ENCODE results near the gene SYNDIG1L. TPM values are rescaled to one million over a fixed set of nuclear protein-coding genes. Genes with fewer than 3 reads are reported as not detected.

The SYNDIG1L gene
- total RNA-seq, 3 donors from 2014 or later (not counting 1 experiment from before 2014, with no cell fraction given): 0.30 TPM; not detected in 2

DNA sequence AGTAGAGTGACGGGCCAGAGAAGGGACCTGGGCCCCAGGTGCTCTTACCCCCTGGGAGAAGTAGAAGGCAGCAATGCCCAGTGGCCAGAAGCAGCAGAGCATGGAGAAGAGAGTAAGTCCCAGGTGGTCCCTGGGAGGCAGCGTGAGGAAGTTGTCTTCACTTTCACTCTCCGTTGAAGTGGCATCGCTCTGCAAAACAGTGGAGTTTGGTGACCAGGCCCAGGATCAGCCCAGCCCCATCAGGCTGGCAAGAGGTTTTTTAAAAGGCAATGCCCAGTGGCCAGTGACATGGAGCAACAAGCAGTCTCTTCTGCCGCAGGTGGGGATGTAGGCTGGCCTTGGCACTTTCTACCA, 18.2 kb downstream of the SYNDIG1L start:
- Histone ChIP-seq H3K9me3 (ENCODE audit: control insufficient read depth, insufficient read depth, low read length) (no peaks in the 10 kb centered on the region), H3K4me3 (ENCODE audit: low read length) (no peak overlapping the region), H3K36me3 (ENCODE audit: control insufficient read depth, insufficient read depth, low read length) (no peaks in the 10 kb centered on the region), H3K27ac (ENCODE audit: low read length) (no peak overlapping the region), H3K27me3 (ENCODE audit: control insufficient read depth, insufficient read depth, low read length) (no peaks in the 10 kb centered on the region), H3K4me1 (ENCODE audit: control insufficient read depth, insufficient read depth, low read length) (peaks cover 7% of the 10 kb centered on the region)
- DNase-seq (no peak), ATAC-seq (no peak)
- no peak overlapping the region for H3K4me3 Mint-ChIP-seq
- H3K9me3 Mint-ChIP-seq: no peaks in the 10 kb centered on the region
- 82% methylated on average over 5 of the region's 5 CpGs for WGBS (ENCODE audit: insufficient coverage)
- intact Hi-C loops (cut with micrococcal nuclease): no loop called here
- TF ChIP-seq, protein P1, sequence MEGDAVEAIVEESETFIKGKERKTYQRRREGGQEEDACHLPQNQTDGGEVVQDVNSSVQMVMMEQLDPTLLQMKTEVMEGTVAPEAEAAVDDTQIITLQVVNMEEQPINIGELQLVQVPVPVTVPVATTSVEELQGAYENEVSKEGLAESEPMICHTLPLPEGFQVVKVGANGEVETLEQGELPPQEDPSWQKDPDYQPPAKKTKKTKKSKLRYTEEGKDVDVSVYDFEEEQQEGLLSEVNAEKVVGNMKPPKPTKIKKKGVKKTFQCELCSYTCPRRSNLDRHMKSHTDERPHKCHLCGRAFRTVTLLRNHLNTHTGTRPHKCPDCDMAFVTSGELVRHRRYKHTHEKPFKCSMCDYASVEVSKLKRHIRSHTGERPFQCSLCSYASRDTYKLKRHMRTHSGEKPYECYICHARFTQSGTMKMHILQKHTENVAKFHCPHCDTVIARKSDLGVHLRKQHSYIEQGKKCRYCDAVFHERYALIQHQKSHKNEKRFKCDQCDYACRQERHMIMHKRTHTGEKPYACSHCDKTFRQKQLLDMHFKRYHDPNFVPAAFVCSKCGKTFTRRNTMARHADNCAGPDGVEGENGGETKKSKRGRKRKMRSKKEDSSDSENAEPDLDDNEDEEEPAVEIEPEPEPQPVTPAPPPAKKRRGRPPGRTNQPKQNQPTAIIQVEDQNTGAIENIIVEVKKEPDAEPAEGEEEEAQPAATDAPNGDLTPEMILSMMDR (IDR thresholded peaks at IDR 0.05): no peak
- H3K27me3 Mint-ChIP-seq (ENCODE audit: low read depth in 2 of 2): peaks cover 6 to 8% of the 10 kb centered on the region in 2 donors
- no peak overlapping the region for H3K27ac Mint-ChIP-seq
- H3K4me1 Mint-ChIP-seq: peaks cover 0 to 2% of the 10 kb centered on the region in 2 donors
- H3K36me3 Mint-ChIP-seq: no peaks in the 10 kb centered on the region

DNA sequence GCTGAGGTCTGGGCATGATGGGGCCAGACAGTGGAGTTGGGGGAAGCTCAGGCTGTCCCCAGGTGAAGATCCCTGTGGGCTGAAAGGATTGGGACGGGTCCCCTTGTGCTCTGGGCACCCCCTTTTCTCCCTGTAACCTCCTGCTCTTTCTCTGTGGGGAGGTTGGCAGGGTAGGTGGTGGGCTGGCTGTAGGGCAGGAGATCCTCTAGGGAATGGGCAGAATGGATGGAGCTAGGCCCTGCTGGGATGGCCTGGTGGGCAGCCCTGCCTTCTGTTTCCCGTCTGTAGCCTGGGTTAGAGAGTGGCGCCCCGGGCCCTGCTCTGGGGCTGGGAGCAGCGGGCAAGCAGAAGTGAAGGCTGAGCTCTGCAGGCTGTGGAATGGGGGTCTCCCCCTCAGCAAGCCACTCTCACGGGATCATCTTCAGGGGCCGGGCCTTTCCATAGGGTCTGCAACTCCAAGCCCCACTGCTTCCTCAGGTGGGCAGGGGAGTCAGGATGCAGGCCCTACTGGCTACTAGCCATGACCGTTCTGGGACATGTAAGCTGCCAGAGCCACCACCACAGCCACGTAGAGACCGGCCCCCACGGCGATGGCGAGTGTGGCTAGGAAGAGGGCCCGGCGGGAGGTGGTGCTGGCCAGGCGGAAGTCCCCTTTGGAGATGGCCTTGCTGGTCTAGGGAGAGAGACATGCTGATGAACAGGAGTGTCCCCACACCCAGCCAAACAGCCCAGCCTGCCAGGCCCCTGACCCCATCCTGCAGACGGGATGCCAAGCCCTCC, 18.8 kb downstream of the SYNDIG1L start:
- DNase-seq (no peak), ATAC-seq (no peak)
- Histone ChIP-seq H3K36me3 (ENCODE audit: control insufficient read depth, insufficient read depth, low read length) (no peaks in the 10 kb centered on the region), H3K4me1 (ENCODE audit: control insufficient read depth, insufficient read depth, low read length) (peaks cover 13% of the 10 kb centered on the region), H3K27ac (ENCODE audit: low read length) (no peak overlapping the region), H3K9me3 (ENCODE audit: control insufficient read depth, insufficient read depth, low read length) (no peaks in the 10 kb centered on the region), H3K4me3 (ENCODE audit: low read length) (no peak overlapping the region), H3K27me3 (ENCODE audit: control insufficient read depth, insufficient read depth, low read length) (no peaks in the 10 kb centered on the region)
- no peaks in the 10 kb centered on the region for H3K36me3 Mint-ChIP-seq
- TF ChIP-seq, protein P1 (IDR thresholded peaks at IDR 0.05): no peak
- peaks cover 6 to 8% of the 10 kb centered on the region in 2 donors for H3K27me3 Mint-ChIP-seq (ENCODE audit: low read depth in 2 of 2)
- no peaks in the 10 kb centered on the region for H3K9me3 Mint-ChIP-seq
- H3K4me3 Mint-ChIP-seq: no peak overlapping the region
- WGBS (ENCODE audit: insufficient coverage): 92% methylated on average over 17 of the region's 17 CpGs
- intact Hi-C loops (cut with micrococcal nuclease): no loop called here
- no peak overlapping the region for H3K27ac Mint-ChIP-seq
- peaks cover 0 to 8% of the 10 kb centered on the region in 2 donors for H3K4me1 Mint-ChIP-seq

DNA sequence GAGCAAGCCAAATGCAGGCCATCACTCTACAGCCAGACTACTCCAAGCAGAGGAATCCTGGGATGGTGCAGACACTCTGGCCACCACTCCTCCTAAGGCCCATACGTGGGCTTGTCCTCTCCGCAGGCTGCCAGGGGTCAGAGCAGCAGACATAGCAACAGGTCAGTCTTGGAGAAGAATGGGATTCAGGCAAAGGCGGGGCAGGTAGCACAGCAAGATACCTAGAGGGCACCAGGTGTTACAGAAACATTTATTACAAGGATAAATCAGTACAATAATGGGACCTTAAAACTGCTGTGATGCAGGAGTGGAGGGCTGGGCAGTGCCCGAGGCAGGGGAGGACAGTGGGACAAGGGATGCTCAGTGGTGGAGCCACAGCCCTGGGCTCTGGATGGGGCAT, 20.3 kb downstream of the SYNDIG1L start:
- WGBS (ENCODE audit: insufficient coverage): 93% methylated on average over 4 of the region's 4 CpGs
- Mint-ChIP-seq H3K27me3 (ENCODE audit: low read depth in 2 of 2) (no peaks in the 10 kb centered on the region), H3K4me3 (no peak overlapping the region), H3K9me3 (no peaks in the 10 kb centered on the region), H3K4me1 (peaks cover 12 to 24% of the 10 kb centered on the region in 2 donors), H3K36me3 (no peaks in the 10 kb centered on the region), H3K27ac (no peak overlapping the region)
- TF ChIP-seq, protein P1 (IDR thresholded peaks at IDR 0.05): no peak
- Histone ChIP-seq H3K9me3 (ENCODE audit: control insufficient read depth, insufficient read depth, low read length) (no peaks in the 10 kb centered on the region), H3K36me3 (ENCODE audit: control insufficient read depth, insufficient read depth, low read length) (no peaks in the 10 kb centered on the region), H3K27me3 (ENCODE audit: control insufficient read depth, insufficient read depth, low read length) (no peaks in the 10 kb centered on the region), H3K4me3 (ENCODE audit: low read length) (no peak overlapping the region), H3K27ac (ENCODE audit: low read length) (no peak overlapping the region), H3K4me1 (ENCODE audit: control insufficient read depth, insufficient read depth, low read length) (peaks cover 28% of the 10 kb centered on the region)
- intact Hi-C loops (cut with micrococcal nuclease): no loop called here
- no peak for DNase-seq
- no peak for ATAC-seq

DNA sequence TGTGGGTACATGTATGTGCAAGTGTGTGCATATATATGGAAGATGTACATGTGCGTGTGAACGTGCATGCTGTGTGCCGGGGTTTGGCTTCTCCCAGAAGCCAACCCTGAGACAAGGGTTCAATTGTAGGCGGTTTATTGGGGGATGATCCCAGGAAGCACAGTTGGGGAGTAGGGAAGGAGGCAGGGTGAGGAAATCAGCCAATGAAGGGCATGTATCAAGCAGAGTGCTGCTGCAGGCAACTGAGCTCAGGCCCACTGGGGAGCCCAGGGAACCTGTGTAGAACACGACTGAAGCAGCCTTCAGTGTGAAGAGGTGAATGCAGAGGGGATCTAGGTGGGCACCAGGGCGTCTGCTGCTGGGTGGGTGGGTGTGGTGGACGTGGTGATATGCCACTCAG, 21.6 kb downstream of the SYNDIG1L start:
- H3K9me3 Mint-ChIP-seq: no peaks in the 10 kb centered on the region
- H3K36me3 Mint-ChIP-seq: no peaks in the 10 kb centered on the region

More for the DNA sequence above, 21.6 kb downstream of the SYNDIG1L start:
- H3K4me1 ChIP-seq (ENCODE audit: control insufficient read depth, insufficient read depth, low read length): peaks cover 29% of the 10 kb centered on the region
- Mint-ChIP-seq H3K27me3 (ENCODE audit: low read depth in 2 of 2) (peaks cover under 1 to 3% of the 10 kb centered on the region in 2 donors), H3K27ac (no peak overlapping the region), H3K4me1 (peaks cover 19 to 32% of the 10 kb centered on the region in 2 donors), H3K4me3 (no peak overlapping the region)
- DNase-seq (no peak), ATAC-seq (no peak)
- no peaks in the 10 kb centered on the region for H3K9me3 ChIP-seq (ENCODE audit: control insufficient read depth, insufficient read depth, low read length)
- no peaks in the 10 kb centered on the region for H3K27me3 ChIP-seq (ENCODE audit: control insufficient read depth, insufficient read depth, low read length)
- H3K36me3 ChIP-seq (ENCODE audit: control insufficient read depth, insufficient read depth, low read length): no peaks in the 10 kb centered on the region
- intact Hi-C loops (cut with micrococcal nuclease): no loop called here
- H3K4me3 ChIP-seq (ENCODE audit: low read length): no peak overlapping the region
- WGBS (ENCODE audit: insufficient coverage): 85% methylated on average over 7 of the region's 7 CpGs
- TF ChIP-seq, protein P1 (IDR thresholded peaks at IDR 0.05): no peak
- H3K27ac ChIP-seq (ENCODE audit: low read length): no peak overlapping the region
